Prostate gland (tissue), 2 donors: ENCODE measurements around the gene BTBD9. TPM values are rescaled to one million over a fixed set of nuclear protein-coding genes. Genes with fewer than 3 reads are reported as not detected.

Experiments
- DNase-seq: peaks from one replicate; pipeline ENCODE4 v3.0.0-alpha.2; 2019; ENCODE audit warnings: low spot score
- H3K27ac ChIP-seq, 2 donors: fragments of 200-600 bp; sonication (generic); 2 replicates each; pipeline ENCODE4 v1.5.1; 2017 to 2019
- H3K27me3 ChIP-seq: fragments of 200-600 bp; sonication (generic); replicated peaks from 2 replicates; pipeline ENCODE4 v1.5.1; 2019; ENCODE audit not compliant: insufficient read depth
- H3K36me3 ChIP-seq, 2 donors: fragments of 200-600 bp; sonication (generic); 1 replicate in 1 of 2; 2 replicates in 1 of 2; pipeline versions ENCODE4 v1.5.1 to v1.8.1; 2017 to 2019
- H3K4me1 ChIP-seq: fragments of 200-600 bp; sonication (generic); replicated peaks from 2 replicates; pipeline ENCODE4 v1.5.1; 2019
- H3K4me3 ChIP-seq, 2 donors: fragments of 200-600 bp; sonication (generic); 2 replicates each; pipeline ENCODE4 v1.5.1; 2017 to 2019
- H3K9me3 ChIP-seq: fragments of 200-600 bp; sonication (generic); 2 replicates; pipeline ENCODE4 v1.5.1; 2017
- POLR2A ChIP-seq: fragments of 450-650 bp; IDR thresholded peaks from one replicate; pipeline ENCODE4 v1.6.1; 2016; ENCODE audit warnings: antibody characterized with exemption, mild to moderate bottlenecking
- POLR2AphosphoS5 ChIP-seq: sonication (generic); formaldehyde crosslinking; IDR thresholded peaks from one replicate; pipeline ENCODE4 v1.6.1; 2017; ENCODE audit warnings: antibody characterized with exemption
- WGBS: methylation state at CpG from one replicate; pipeline ENCODE4 v1.1.5; 2018; 5-methylcytosine and 5-hydroxymethylcytosine counted together
- intact Hi-C: fragments of 100-400 bp; cut with DNase I; formaldehyde crosslinking; loops from one replicate; pipeline ENCODE4 v1.14.2; 2022
- total RNA-seq, 2 donors: library from RNA; depleted of rRNA; stranded (reverse); fragments of >200 nt; gene quantifications; one replicate each; pipeline ENCODE4 v1.1.0, GENCODE V29; 2016
- TF ChIP-seq, protein P1 (sequence below), 4 experiments: fragments of 200-600 bp in 2 of 4; fragments of 450-650 bp in 2 of 4; sonication (generic) in 2 of 4; IDR thresholded peaks; 1 replicate in 3 of 4; 2 replicates in 1 of 4; pipeline ENCODE4 v1.5.1; 2016 to 2019; ENCODE audit warnings: antibody characterized with exemption in 4 of 4, mild to moderate bottlenecking in 2 of 4, moderate library complexity in 2 of 4

BTBD9 gene
- total RNA-seq, 2 donors from 2014 or later, result 11.2 to 17.4 TPM

DNA sequence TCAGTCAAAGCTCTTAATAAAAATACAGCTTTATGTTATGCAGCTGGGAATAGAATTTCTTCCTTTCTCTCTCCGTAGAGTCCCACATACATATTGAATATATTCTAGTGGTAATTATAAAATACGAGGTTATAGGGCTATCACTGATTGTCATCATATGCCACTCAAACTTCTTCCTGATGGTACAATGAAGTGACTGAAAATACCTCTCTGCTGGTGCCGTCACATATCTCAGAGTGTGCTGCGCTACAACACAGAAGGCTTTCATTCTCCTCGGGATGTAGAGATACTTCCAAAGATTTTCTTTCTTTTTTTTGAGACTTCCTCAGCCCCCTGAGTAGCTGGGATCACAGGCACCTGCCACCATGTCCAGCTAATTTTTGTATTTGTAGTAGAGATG lies 249.9 kb downstream of the BTBD9 start:
- Histone ChIP-seq H3K27ac (no peak overlapping the region), H3K4me3 (no peak overlapping the region), H3K36me3 (no peaks in the 10 kb centered on the region), H3K27me3 (no peaks in the 10 kb centered on the region), H3K4me1 (no peaks in the 10 kb centered on the region), H3K9me3 (no peaks in the 10 kb centered on the region)
- no peak for TF ChIP-seq POLR2AphosphoS5
- TF ChIP-seq, protein P1, sequence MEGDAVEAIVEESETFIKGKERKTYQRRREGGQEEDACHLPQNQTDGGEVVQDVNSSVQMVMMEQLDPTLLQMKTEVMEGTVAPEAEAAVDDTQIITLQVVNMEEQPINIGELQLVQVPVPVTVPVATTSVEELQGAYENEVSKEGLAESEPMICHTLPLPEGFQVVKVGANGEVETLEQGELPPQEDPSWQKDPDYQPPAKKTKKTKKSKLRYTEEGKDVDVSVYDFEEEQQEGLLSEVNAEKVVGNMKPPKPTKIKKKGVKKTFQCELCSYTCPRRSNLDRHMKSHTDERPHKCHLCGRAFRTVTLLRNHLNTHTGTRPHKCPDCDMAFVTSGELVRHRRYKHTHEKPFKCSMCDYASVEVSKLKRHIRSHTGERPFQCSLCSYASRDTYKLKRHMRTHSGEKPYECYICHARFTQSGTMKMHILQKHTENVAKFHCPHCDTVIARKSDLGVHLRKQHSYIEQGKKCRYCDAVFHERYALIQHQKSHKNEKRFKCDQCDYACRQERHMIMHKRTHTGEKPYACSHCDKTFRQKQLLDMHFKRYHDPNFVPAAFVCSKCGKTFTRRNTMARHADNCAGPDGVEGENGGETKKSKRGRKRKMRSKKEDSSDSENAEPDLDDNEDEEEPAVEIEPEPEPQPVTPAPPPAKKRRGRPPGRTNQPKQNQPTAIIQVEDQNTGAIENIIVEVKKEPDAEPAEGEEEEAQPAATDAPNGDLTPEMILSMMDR (IDR thresholded peaks at IDR 0.05), result no peak
- TF ChIP-seq POLR2A, result no peak
- 95% methylated on average over 5 of the region's 5 CpGs for WGBS
- intact Hi-C loops, result no loop called here
- no peak for DNase-seq

DNA sequence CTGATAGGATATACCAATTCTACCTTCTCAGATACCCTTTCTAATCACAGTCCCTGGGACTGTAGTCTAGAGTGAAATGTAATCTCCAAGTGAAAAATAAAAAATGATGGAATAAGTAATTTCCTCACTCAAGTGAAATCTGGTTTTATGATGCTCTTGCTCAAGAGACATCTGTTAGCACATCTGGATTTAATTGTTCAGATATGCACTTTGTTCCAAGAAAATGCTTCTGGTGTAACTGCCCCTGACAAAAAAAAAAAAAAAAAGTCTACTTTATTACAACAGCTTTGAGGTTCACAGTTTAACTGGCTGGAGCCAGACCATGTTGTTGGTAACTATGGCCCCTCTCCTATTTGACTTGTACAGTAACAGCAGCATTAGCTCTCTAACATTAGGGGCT lies 251.8 kb downstream of the BTBD9 start:
- DNase-seq, result no peak
- Histone ChIP-seq H3K9me3 (no peaks in the 10 kb centered on the region), H3K27ac (no peak overlapping the region), H3K36me3 (no peaks in the 10 kb centered on the region), H3K4me3 (no peak overlapping the region), H3K4me1 (no peaks in the 10 kb centered on the region), H3K27me3 (no peaks in the 10 kb centered on the region)
- no peak for TF ChIP-seq POLR2AphosphoS5
- TF ChIP-seq, protein P1 (IDR thresholded peaks at IDR 0.05), result no peak
- TF ChIP-seq POLR2A, result no peak
- intact Hi-C loops, result no loop called here

DNA sequence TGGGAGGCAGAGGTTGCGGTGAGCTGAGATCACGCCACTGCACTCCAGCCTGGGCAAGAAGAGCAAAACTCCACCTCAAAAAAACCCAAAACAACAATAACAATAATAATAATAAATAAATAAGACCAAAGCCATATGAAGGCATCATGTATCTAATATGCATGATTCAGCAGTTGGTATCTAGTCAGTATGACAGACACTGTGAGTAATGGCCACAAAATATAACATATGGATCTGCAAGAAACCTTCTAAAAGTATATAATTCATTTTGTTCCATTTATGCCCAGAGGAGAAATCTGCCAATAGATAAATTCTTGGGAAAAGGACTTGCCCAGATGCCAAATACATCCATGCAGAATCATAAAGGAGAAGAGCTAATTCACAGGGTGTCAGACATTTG lies 252.3 kb downstream of the BTBD9 start:
- Histone ChIP-seq H3K4me1 (no peaks in the 10 kb centered on the region), H3K27ac (no peak overlapping the region), H3K9me3 (no peaks in the 10 kb centered on the region), H3K4me3 (no peak overlapping the region), H3K27me3 (no peaks in the 10 kb centered on the region), H3K36me3 (no peaks in the 10 kb centered on the region)
- no peak for DNase-seq
- TF ChIP-seq POLR2A, result no peak
- TF ChIP-seq POLR2AphosphoS5, result no peak
- TF ChIP-seq, protein P1 (IDR thresholded peaks at IDR 0.05), result no peak
- intact Hi-C loops, result no loop called here
- WGBS, result 100% methylated on average over 2 of the region's 2 CpGs

DNA sequence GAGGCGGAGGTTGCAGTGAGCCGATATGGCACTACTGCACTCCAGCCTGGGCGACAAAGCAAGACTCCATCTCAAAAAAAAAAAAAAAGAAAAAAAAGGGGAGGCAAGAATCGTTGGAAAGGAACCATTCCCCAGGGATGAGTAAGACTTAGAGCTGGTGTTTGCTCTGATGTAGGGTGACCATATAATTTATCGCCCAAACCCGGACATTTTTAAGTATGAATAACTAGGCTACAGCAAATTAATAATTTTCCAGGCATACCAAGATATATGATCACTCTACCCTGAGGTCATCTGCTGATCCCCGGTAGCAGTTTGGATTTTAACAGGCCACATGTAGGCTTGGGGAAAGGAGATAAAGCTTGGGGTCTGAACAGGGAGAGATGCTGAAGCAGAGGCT lies 260.9 kb downstream of the BTBD9 start:
- Histone ChIP-seq H3K4me3 (no peak overlapping the region), H3K27ac (no peak overlapping the region), H3K36me3 (no peaks in the 10 kb centered on the region), H3K27me3 (no peaks in the 10 kb centered on the region), H3K9me3 (no peaks in the 10 kb centered on the region), H3K4me1 (no peaks in the 10 kb centered on the region)
- no peak for DNase-seq
- intact Hi-C loops, result no loop called here
- TF ChIP-seq, protein P1 (IDR thresholded peaks at IDR 0.05), result no peak
- TF ChIP-seq POLR2A (no peak), POLR2AphosphoS5 (no peak)
- WGBS, result 93% methylated on average over 7 of the region's 7 CpGs

DNA sequence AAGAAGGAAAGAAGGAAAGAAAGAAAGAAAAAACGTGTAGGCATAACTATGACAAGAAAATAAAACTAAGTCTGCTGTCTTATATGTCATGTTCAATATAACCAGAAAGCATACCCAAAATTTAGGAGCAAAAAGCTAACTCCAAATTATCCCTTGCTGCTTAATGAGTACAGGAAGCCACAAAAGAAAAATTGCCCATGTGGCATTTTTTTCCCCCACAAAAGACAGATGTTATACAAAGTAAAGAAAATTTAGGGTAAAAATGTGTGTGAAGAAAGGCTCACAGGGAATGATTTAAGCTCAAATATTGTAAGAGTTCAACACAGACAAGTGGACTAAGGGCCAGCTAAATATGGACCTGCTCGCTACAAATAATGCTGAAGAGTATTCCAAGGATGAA lies 263.8 kb downstream of the BTBD9 start:
- Histone ChIP-seq H3K27me3 (no peaks in the 10 kb centered on the region), H3K36me3 (no peaks in the 10 kb centered on the region), H3K9me3 (no peaks in the 10 kb centered on the region), H3K4me1 (no peaks in the 10 kb centered on the region), H3K27ac (no peak overlapping the region), H3K4me3 (no peak overlapping the region)
- TF ChIP-seq POLR2A, result no peak
- no peak for TF ChIP-seq POLR2AphosphoS5
- TF ChIP-seq, protein P1 (IDR thresholded peaks at IDR 0.05), result no peak
- intact Hi-C loops, result no loop called here
- WGBS, result 89% methylated on average over 2 of the region's 2 CpGs
- no peak for DNase-seq
